Measurements from ENCODE around the gene CT45A10. TPM values are rescaled to one million over a fixed set of nuclear protein-coding genes. Genes with fewer than 3 reads are reported as not detected.
A peak's percentile ranks its signal among the peaks of the same experiment; 100 is the strongest.
"Not testable (repeated sequence)": the region's sequence is repeated elsewhere in the genome, so short reads cannot be mapped to it uniquely, and the experiment has no call there.

The CT45A10 gene, protein sequence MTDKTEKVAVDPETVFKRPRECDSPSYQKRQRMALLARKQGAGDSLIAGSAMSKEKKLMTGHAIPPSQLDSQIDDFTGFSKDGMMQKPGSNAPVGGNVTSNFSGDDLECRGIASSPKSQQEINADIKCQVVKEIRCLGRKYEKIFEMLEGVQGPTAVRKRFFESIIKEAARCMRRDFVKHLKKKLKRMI
- total RNA-seq = not detected

- Histone ChIP-seq H3K27ac (no peak within 1 kb of the TSS), H3K36me3 (no peaks in the 10 kb centered on the region), H3K4me1 (no peaks in the 10 kb centered on the region), H3K27me3 (no peaks in the 10 kb centered on the region), H3K9me3 (no peaks in the 10 kb centered on the region), H3K4me3 (no peak within 1 kb of the TSS)
- no peak for TF ChIP-seq CTCF (IDR thresholded peaks at IDR 0.05)
- no peak for DNase-seq (ENCODE audit: low spot score in 2 of 2)
- intact Hi-C loops (cut with DNase I) = no loop called here
Measured at GRCh38 chrX:135893294-135893817, at the start of gene CT45A10, which contains the start of gene SAGE1. Gene CT45A10, minus strand, starts transcription at chrX:135893444. Its CDS starts 8,100 bp downstream, at chrX:135885344. Gene SAGE1, plus strand, starts transcription at chrX:135893716. Its CDS starts 2,527 bp downstream, at chrX:135896243.

- Histone ChIP-seq H3K27me3 (no peaks in the 10 kb centered on the region), H3K4me3 (no peak overlapping the region), H3K4me1 (no peaks in the 10 kb centered on the region), H3K9me3 (no peaks in the 10 kb centered on the region), H3K36me3 (no peaks in the 10 kb centered on the region), H3K27ac (no peak overlapping the region)
- intact Hi-C loops (cut with DNase I) = no loop called here
- TF ChIP-seq CTCF (IDR thresholded peaks at IDR 0.05) = peak; percentile 15 to 65 (median 55)
- DNase-seq (ENCODE audit: low spot score in 2 of 2) = peak in 1 of 2 donors; percentile 66
Measured at GRCh38 chrX:135931644-135932487, 38.6 kb upstream of the CT45A10 start.

- intact Hi-C loops (cut with DNase I) = no loop called here
- H3K4me3 ChIP-seq = no peak overlapping the region
- no peak for TF ChIP-seq CTCF (IDR thresholded peaks at IDR 0.05)
- no peaks in the 10 kb centered on the region for H3K9me3 ChIP-seq
- H3K36me3 ChIP-seq = no peaks in the 10 kb centered on the region
- no peak overlapping the region for H3K27ac ChIP-seq
- no peaks in the 10 kb centered on the region for H3K27me3 ChIP-seq
- no peak for DNase-seq (ENCODE audit: low spot score in 2 of 2)
- H3K4me1 ChIP-seq = no peaks in the 10 kb centered on the region
Measured at GRCh38 chrX:135927897-135928296, 34.7 kb upstream of the CT45A10 start.

DNA sequence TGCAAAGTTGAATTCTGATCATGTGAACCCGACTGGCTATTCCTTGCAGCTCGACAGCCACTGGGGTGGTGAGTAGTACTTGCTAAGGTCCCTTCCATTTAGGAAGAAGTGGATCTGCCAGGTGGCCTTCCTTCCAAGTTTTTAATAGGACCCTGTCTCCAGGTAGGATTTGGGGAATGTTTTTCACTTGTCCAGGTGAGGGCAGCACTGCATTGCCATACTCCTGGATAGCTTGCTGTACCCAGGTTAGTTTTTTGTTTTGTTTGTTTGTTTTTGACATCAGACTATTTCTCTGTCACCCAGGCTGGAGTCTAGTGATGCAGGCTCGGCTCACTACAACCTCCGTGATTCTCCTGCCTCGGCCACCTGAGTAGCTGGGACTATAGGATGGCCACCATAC is 30.1 kb upstream of the CT45A10 start:
- intact Hi-C loops (cut with DNase I) = no loop called here
- DNase-seq (ENCODE audit: low spot score in 2 of 2) = no peak
- H3K4me3 ChIP-seq = no peak overlapping the region
- no peaks in the 10 kb centered on the region for H3K36me3 ChIP-seq
- H3K4me1 ChIP-seq = no peaks in the 10 kb centered on the region
- no peaks in the 10 kb centered on the region for H3K9me3 ChIP-seq
- no peak for TF ChIP-seq CTCF (IDR thresholded peaks at IDR 0.05)
- no peak overlapping the region for H3K27ac ChIP-seq
- no peaks in the 10 kb centered on the region for H3K27me3 ChIP-seq

DNA sequence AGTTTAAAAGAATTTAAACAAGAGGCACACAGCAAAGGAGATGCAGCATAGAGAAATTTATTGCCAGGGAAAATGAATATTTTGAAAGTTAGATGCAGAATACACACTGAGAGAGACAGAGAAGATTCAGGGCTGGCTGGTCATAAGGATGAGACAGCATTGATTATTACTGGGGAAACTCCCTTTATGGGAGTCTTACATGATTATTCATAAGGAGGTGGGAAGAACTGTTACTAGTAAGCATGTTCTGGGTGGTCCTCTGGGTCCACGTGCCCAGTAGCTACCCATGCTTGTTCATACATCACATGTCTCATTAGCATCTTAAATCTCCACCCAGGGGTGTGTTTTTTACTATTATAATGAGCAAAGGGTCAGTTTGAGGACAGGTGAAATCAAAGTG is 27.3 kb upstream of the CT45A10 start:
- H3K4me3 ChIP-seq; H3K9me3 ChIP-seq; intact Hi-C loops (cut with DNase I); H3K27me3 ChIP-seq; H3K36me3 ChIP-seq; DNase-seq (ENCODE audit: low spot score in 2 of 2); H3K27ac ChIP-seq; H3K4me1 ChIP-seq: not testable (repeated sequence)

- intact Hi-C loops (cut with DNase I) = no loop called here
- no peak for TF ChIP-seq CTCF (IDR thresholded peaks at IDR 0.05)
- Histone ChIP-seq H3K9me3 (no peaks in the 10 kb centered on the region), H3K27ac (no peak overlapping the region), H3K36me3 (no peaks in the 10 kb centered on the region), H3K27me3 (no peaks in the 10 kb centered on the region), H3K4me3 (no peak overlapping the region), H3K4me1 (no peaks in the 10 kb centered on the region)
- no peak for DNase-seq (ENCODE audit: low spot score in 2 of 2)
Measured at GRCh38 chrX:135914404-135914803, 21.2 kb upstream of the CT45A10 start.
